T follicular helper cell (primary cell): ENCODE data around the gene PHPT1.
"Not testable (repeated sequence)": the region's sequence is repeated elsewhere in the genome, so short reads cannot be mapped to it uniquely, and the experiment has no call there.

Source experiments
- DNase-seq: peaks from one replicate; pipeline ENCODE4 v3.0.0-alpha.2; 2020; ENCODE audit warnings: low read depth
- total RNA-seq, 2 experiments: gene quantifications; one replicate each; lab custom pipeline; 2026; lab: John Stamatoyannopoulos, UW

PHPT1 gene
- total RNA-seq, result 16.7 to 32.4 reads per million in 2 experiments

DNA sequence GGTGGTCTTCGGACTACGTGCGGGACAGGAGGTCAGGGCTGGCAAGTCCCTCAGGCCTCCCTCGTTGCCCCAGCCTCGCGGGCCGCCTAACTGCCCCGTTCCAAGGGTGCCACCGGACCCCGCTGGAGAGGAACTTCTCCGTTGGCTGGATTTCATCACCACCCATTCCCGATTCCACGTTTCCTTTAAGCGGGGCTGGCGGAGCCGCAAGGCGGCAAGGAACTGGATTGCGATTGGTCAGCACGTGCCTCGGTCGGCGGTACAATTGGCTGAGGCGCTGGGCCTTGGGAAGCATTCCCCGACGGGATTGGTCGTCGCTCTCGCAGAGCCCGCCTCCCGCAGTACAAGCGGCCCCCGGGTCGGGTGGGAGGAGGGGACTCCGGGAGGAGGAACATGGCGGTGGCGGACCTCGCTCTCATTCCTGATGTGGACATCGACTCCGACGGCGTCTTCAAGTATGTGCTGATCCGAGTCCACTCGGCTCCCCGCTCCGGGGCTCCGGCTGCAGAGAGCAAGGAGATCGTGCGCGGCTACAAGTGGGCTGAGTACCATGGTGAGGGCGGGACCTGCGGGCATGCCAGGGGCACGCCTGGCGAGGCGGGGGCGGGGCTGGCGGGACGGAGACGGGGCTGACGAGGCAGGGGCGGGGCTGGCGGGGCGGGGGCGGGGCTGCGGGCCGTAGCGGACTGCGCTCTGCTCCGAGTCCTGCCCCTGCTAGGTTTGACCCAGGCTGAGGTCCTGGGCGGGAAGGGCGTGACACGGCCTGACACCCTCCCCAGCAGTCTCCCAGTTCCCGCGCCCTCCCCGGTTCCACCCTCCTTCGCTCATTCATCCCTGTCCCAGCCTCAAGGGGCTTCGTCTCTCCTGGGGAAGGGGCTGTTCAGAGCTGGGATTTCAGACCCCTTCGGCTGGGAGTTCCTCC, at the start of gene PHPT1:
Gene PHPT1, plus strand, starts transcription at position 372 of the 922 bp plus-strand sequence. Its CDS starts 22 bp downstream, at position 394.
- DNase-seq, result peak; percentile 94

DNA sequence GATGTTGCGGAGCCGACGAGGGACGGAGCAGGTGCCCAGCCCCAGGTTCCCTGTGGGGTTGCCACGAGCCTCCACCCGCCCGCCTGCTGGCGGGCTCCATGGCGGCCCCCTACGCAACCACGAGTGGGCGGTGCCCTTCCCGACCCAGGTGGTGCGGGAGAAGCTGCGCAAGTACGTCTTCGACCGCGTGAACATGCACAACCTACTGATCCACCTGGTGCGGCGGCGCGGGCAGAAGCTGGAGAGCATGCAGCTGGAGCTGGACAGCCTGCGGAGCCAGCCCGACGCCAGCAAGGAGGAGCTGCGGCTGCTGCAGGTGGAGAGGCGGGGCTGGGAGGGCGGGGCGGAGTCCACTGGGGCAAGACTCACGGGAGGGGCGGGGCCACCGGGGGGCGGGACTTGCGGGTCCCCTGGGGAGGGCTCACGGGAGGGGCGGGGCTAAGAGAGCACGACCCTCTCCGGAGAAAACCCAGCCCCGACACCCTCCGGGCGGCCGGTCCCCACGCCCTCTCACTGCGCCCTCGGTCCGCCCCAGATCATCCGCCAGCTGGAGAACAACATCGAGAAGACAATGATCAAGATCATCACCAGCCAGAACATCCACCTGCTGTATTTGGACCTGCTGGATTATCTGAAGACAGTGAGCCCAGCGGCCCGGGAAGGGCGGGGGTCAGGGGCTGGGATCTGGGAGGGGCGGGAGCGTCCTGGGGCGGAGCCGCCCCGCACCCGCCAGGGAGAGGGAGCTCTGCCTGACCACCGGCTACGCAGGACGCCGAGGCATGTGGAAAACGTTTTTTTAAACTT, 49.2 kb upstream of the PHPT1 start:
- peak; percentile 87 for DNase-seq

DNA sequence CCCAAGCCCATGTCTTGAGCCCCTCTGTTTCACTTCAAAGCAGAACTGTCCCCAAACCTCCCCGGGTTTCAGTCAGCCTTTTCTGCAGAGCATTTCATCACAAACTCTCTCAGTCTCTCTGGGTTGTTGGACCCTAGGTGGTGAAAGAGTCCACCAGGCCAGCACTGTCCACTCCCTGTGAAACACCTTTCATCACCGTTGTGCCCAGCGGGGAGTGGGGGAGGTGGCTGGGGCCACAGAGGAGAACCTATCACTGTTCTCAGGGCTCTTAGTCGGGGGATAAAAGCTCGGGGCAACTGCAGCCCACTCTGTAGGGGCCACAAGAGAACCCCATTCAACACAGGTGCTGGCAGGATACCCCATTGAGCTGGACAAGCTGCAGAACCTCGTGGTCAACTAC, 46.9 kb upstream of the PHPT1 start:
- no peak for DNase-seq

DNA sequence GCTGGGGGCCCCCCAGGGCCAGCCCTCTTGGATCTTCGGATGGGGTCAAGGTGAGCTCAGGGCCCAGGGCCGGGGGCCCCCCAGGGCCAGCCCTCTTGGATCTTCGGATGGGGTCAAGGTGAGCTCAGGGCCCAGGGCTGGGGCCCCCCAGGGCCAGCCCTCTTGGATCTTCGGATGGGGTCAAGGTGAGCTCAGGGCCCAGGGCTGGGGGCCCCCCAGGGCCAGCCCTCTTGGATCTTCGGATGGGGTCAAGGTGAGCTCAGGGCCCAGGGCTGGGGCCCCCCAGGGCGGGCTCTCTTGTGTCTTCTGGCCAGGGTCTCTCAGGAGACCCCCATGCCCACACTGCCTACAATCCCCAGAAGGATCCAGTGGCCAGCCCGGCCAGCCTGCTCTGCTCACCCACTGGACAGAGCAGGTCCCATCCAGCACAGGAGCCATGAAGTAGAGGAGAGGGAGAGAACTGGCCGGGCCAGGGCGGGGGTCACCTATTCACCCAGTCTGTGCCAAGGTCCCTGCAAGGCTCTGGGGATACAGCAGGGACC, 46.1 kb upstream of the PHPT1 start:
- not testable (repeated sequence) for DNase-seq

DNA sequence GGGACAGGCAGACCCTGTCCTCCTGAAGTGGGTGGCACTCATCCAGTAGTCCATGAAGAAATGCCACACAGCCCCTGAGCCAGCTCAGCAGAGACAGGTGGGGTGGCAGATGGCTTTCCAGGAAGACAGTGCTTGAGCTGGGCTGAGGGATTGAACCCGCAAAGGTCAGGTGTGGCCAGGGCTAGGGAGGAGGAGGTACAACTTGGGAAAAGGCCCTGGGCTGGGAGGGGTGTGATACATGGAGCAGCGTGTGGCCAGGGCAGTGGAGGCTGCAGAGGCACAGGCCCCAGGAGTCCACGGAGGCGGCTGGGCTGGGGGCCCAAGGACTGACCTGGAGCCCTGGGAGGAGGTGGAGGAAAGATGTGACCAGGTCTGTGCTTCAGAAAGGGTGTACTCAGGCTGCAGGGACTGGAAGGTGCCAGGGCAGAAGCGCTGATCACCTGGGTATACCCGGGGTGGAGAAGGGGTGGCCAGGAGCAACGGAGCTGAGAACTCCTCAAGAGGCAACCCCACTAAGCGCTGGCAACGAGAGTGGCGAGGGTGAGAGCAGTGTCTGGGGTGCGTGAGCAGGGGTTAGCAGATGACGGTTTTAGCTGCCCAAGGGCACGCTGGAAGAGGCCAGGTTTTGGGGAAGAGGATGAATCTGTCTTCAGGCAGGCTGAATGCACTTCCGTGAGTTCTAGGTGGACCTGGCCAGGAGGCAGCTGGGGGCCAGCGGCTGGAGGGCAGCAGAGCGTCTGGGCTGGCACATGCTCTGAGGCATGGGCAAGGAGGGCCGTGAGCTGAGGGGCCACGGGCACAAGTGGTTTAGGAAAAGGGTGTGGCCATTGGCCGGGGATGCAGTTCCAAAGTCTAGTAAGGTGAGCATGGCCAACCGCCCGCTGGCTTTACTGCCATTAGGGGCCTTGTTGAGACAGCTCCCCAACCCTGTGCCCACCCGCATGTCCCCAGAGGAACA, 45.4 kb upstream of the PHPT1 start:
- no peak for DNase-seq

DNA sequence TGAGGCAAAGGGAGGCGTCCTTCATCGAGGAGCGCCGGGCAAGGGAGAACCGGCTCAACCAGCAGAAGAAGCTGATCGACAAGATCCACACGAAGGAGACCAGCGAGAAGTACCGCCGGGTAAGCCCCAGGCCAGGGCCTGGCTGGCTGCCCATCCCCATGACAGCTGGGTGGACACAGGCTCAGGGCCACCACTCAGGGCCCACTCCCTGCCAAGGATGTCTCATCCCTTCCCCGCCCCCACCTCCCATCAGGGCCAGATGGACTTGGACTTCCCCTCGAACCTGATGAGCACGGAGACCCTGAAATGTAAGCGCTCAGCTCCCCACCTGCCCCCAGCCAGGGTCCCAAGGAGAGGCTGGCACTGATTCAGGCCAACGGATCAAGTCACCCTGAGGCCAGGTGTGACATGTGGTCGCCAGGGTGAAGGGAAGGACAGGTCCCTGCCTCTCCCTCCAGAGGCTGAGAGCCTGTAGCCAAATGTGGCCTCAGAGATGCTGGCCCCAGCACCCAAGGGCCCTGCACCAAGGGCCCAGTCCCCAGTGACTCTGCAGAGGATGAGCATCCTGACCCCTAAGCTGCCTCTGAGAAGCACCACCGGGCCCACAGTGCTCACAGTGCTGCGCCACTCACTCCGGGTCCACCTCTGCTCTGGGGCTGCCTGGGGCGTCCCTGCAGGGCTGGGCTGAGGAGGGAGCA, 44.6 kb upstream of the PHPT1 start:
- no peak for DNase-seq

DNA sequence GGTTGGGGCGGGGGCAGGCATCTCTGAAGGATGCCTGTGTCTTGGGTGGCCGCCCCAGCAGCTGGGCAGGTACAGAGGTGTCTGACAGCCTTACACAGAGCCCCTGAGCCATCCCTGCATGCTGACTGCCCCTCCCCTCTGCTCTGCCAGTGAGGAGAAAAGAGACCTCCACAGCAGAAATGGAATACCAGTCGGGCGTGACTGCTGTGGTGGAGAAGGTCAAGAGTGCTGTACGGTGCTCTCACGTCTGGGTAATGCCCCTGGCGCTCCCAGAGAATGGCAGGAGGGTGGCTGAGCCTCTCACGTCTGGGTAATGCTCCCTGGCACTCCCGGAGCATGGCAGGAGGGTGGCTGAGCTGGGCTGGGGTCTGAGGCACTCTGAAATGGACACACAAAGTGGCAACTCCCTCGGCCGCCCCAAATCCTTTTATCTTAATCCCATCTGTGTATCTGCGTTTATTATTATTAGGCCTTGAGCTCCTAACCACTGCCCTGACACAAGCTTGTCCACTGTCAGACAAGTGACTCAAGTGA, 43.9 kb upstream of the PHPT1 start:
- DNase-seq, result no peak

DNA sequence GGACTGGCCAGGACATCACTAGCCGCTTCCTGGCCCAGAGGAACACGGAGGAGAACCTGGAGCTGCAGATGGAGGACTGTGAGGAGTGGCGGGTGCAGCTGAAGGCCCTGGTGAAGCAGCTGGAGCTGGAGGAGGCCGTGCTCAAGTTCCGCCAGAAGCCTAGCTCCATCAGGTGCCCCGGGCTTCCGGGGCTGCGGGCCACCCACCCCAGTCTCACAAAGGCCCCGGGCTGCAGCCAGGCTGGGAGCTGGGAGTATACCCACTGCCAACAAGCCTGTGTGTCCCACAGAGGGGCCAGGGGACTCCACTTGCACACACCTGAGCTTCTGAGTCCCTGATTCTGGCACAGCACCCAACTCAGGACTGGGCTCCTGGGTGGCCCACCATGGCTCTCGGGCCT, 43.1 kb upstream of the PHPT1 start:
- DNase-seq, result no peak

DNA sequence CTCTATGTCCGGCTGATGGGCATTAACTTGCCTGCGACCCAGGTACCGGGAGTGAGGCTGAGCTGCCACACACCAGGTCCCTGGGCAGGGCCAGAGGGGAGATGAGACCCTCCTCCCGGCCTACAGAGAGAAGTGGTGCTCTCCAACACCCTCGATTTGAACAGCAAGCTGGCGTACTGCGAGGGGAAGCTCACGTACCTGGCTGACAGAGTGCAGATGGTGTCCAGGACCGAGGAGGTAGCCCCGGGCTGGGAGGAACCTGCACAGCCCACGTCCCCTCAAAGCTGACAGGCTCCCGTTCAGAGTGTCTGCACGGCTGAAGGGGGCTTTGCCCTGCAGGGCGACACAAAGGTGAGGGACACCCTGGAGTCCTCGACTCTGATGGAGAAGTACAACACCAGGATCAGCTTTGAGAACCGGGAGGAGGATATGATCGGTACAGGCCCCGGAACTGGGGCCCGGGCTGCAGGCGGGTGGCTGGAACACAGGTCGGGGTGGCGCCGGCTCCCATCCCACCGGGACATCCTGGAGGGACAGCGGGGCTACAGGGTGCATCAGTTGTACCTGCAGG, 42.5 kb upstream of the PHPT1 start:
- no peak for DNase-seq

DNA sequence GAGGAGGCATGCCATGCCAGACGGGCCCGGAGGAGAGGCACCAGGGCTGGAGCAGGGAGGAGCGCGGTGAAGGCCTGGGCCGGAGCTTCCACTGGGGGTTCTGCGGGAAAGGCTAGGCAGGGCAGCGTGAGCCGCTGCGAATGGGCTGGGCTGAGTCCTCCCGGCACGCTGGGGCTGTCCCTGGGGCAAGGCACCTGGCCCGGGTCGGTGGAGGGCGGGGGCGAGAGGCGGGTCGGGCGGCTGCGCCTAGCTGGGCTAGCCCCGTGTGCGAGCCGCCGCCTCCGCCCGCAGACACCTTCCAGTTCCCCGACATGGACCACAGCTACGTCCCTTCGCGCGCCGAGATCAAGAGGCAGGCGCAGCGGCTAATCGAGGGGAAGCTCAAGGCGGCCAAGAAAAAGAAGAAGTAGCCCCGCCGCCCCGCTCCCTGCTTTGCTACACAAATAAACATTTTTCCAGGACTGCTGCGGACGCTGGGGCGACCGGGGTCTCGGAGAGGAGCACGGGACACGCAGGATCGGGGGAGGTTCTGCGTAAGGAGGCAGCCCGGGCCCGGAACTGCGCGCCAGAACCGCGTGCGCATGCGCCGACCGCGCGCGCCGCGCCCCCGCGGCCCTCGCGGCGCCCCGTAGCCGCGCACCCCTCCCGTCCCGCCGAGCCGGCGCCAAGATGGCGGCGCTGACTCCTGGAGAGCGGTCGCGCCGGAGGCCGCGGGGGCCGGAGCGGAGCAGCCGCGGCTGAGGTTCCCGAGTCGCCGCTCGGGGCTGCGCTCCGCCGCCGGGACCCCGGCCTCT, 41.7 kb upstream of the PHPT1 start, which contains the start of gene RABL6:
Gene RABL6, plus strand, starts transcription at position 668 of the 794 bp plus-strand sequence. CDS start 249 bp downstream, outside the sequence.
- peak; percentile 72 for DNase-seq

DNA sequence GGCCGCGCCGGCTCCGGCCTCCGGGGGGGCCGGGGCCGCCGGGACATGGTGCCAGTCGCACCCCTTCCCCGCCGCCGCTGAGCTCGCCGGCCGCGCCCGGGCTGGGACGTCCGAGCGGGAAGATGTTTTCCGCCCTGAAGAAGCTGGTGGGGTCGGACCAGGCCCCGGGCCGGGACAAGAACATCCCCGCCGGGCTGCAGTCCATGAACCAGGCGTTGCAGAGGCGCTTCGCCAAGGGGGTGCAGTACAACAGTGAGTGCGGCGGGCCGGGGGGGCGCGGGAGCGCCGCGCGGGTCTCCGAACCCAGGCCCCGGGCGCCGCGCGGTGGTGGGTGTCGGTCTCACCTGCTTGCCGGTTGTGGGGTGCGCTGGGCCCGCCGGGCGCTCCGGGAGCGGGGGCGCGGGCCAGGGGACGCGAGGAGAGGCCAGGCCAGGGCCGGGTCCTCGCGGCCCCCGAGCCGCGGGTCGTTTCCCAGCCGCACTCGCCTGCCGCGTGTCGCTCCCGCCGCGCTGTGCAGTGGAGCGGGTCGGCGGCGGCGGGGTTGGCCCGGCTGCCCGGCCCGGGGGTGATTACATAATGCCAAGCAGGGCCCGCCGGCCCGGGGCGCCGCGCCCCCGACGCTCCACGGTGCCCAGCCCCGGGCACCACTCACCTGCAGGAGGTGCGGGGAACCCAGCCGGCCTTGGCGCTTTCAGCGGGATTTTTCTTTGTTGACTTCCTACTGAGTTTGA, 41.0 kb upstream of the PHPT1 start:
- DNase-seq, result peak; percentile 34

DNA sequence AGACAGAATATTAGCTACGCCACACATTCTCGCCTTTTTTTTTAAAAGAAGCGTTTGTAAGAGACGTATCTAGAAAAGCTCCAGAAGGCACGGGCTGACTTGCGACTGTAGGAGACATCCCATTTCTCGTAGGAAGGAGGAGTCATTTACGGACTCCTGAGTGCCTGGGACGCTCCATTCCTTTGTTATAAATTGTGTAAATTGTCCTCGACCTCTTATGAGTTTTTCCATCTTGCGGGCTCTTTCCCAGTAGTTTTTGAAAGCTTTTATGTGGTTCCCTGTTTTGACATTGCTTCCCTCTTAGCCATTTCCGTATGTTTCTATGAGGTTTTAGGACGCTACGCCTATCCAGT, 40.4 kb upstream of the PHPT1 start:
- DNase-seq, result no peak

DNA sequence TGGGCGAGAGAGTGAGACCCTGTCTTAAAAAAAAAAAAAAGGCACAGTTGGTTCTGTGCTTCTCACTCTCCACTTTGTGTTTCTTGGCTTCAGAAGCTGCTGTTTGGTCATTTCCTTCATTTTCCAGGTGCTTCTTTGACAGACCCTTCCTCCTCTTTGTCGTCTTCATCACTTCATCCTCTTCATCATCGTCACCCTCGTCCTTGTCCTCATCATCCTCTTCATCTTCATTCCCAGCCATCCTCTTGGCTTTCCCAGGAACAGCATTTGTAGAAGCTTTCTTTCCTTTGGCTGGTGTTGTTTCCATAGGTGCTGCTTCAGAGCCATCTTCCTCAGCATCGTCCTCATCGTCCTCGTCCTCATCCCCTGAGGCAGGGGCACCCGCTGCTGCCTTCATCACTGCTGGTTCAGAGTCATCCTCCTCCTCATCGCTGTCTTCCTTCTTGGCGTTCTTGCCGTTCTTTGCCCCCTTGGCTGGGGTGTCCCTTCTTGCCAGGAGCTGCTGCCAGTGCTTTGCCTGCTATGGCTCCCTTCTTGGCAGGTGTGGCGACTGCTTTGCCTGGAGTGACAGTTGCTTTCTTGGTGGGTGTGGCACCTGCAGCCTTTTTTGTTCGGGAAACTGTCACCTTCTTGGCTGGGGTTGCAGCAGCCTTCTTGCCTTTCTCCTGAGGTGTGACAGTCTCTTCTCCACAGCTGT, 34.3 kb upstream of the PHPT1 start:
- no peak for DNase-seq

DNA sequence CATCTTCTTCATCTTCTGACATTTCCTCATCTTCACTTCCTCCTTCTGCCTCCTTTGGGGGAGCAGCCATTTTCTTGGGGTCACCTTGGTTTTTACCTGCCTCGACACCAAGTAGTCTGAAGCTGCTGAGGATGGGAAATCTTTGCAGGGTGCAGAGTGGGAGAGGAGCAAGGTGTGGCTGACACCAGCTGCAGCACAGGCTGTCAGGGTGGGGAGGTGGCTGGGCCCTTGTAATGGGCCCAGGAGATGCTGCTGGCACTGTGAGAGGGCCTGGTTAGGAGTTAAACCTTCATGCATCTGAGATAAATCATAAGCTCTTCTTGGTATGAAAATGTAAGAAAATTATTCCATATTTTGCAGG, 33.8 kb upstream of the PHPT1 start:
- no peak for DNase-seq

DNA sequence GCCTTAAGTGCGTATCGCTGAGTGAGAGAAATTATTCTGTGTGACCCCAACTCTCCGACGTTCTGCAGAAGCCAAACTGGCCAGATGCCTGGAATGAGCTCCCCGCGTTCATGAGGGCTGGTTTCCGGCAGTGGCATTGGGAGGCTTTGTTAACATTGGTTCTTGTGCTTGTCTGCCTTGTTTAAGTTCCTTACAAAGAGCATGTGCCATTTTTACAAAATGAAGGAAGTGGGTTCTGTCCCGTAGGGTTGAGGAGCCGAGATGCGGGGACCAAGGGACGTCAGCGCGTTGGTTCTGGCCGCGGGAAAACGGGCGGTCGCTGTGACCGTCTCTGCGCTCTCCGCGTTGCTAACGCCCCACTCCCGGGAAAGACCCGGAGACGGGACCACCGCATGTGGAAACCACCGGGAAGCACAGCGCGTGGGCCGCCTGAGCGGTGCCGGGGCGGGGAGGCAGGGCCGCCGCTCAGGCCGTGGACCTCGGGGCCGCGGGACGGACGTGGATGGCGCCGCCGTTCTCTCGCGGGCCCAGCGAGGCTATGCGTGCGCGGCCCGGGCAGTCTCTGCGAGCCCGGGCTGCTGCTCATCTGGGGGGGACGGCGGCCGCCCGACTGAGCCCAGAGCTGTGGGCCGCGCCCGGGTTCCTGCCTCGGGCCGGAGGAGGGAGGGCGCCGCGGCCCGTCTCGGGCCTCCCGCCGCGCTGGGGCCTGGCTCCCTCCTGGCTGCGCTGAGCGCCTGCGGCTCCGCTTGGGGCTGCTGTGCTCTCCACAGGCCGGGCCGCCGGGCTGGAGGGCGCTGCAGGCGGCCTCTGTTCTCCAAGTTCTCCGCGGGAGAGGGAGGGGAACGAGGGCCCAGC, 28.0 kb upstream of the PHPT1 start:
- no peak for DNase-seq

DNA sequence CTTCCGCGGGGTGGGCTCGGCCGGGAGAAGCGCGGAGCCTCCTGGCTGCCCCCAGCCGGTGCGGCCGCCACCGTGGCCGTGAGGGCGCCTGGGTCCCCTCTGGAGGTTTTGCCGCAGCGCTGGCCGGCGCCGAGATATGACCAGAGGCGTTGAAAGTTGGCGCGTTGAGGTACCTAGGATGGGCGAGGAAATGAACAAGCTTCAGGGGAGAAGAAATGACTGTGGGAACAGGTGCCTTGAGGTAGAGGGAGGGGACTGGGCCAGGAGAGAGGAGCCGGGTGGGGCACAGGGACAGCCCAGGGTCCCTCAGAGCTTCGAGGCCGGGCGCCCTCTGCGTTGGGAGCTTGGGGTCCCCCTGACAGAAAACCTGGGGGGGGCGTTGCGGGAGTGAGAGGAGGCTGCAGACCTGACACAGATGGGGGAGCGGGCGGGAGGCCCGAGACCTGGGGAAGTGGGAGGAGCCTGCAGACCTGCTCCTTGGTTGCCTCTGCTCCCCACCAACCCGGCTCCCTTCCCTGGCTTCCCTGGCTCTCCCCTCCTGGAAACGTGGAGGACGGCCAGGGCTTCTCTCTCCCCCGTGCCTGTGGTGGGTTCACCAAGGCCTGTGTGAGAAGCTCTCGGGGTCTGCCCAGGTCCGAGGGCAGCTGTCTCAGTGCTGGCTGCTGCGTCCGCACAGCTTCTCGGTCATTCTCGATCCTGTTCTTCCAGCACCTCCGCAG, 27.2 kb upstream of the PHPT1 start:
- no peak for DNase-seq
